Thyroid gland (tissue), 4 donors: ENCODE results near the gene CREBBP.

Source experiments
- POLR2A ChIP-seq, 2 donors: fragments of 450-650 bp; IDR thresholded peaks; one replicate each; pipeline ENCODE4 v1.6.1; 2017; ENCODE audit warnings: antibody characterized with exemption in 2 of 2, mild to moderate bottlenecking in 2 of 2, moderate library complexity in 1 of 2
- TF ChIP-seq, protein P1 (sequence below), 6 experiments: fragments of 200-600 bp in 3 of 6; fragments of 450-650 bp in 3 of 6; sonication (generic) in 3 of 6; IDR thresholded peaks; one replicate each; pipeline ENCODE4 v1.5.1; 2016 to 2019; ENCODE audit warnings: antibody characterized with exemption in 6 of 6, mild to moderate bottlenecking in 2 of 6, inconsistent platforms in 1 of 6, moderate library complexity in 1 of 6

DNA sequence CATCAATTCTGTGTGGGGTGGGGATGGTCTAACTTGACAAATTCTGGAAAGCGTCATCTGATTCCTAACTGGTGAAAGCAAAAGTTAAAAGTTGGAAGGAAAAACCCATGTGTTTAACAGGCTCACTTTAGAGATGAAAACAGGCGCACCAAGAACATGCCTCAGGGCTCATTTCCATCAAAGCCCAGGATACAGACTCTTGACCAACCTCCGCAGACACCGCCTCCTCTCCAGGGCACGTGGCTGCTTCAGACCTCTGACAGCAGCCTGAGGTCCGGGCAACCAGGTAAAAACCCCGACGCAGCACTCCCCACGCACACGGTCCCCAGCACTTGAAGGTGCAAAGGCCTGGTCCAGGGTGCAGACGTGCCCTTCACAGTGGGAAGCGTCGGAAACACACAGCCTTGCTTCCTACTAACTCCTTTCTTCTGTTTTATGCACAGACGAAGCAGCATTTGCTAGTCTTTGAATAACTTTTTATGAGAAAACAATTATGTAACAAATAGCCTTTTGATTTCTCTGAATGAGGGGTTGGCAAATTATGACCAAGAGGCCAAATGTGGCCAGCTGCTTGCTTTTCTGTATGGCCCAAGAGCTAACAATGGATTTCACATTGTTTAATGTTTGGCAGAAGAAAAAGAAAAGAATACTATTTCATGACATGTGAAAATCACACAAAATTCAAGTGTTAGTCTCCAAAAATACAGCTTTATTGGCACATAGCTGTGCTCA, 119.0 kb downstream of the CREBBP start:
- TF ChIP-seq, protein P1, sequence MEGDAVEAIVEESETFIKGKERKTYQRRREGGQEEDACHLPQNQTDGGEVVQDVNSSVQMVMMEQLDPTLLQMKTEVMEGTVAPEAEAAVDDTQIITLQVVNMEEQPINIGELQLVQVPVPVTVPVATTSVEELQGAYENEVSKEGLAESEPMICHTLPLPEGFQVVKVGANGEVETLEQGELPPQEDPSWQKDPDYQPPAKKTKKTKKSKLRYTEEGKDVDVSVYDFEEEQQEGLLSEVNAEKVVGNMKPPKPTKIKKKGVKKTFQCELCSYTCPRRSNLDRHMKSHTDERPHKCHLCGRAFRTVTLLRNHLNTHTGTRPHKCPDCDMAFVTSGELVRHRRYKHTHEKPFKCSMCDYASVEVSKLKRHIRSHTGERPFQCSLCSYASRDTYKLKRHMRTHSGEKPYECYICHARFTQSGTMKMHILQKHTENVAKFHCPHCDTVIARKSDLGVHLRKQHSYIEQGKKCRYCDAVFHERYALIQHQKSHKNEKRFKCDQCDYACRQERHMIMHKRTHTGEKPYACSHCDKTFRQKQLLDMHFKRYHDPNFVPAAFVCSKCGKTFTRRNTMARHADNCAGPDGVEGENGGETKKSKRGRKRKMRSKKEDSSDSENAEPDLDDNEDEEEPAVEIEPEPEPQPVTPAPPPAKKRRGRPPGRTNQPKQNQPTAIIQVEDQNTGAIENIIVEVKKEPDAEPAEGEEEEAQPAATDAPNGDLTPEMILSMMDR (IDR thresholded peaks at IDR 0.05) = no peak
- no peak for TF ChIP-seq POLR2A (IDR thresholded peaks at IDR 0.05)
